HepG2 (cell line): ENCODE results near the gene DUOXA2. TPM values are rescaled to one million over a fixed set of nuclear protein-coding genes. Genes with fewer than 3 reads are reported as not detected.

ENCODE experiments used
- ATF2 ChIP-seq: sonication (generic); formaldehyde crosslinking; IDR thresholded peaks from 2 replicates; pipeline ENCODE4 v1.4.0; 2020; ENCODE audit warnings: missing genetic modification reagents
- ATRX ChIP-seq: sonication (generic); formaldehyde crosslinking; IDR thresholded peaks from 2 replicates; pipeline ENCODE4 v1.4.0; 2020; ENCODE audit warnings: missing genetic modification reagents, borderline replicate concordance
- EED ChIP-seq: sonication (generic); formaldehyde crosslinking; IDR thresholded peaks from 2 replicates; pipeline ENCODE4 v1.5.0; 2020; ENCODE audit warnings: mild to moderate bottlenecking, missing genetic modification reagents
- FOXA3 ChIP-seq: IDR thresholded peaks from 2 replicates; pipeline ENCODE4 v1.6.1; 2016; ENCODE audit warnings: missing genetic modification reagents, missing compliant biosample characterization
- FOXK2 ChIP-seq: fragments of 450-650 bp; IDR thresholded peaks from 2 replicates; pipeline ENCODE4 v1.6.1; 2016
- GTF2F1 ChIP-seq: fragments of 150-350 bp; IDR thresholded peaks from 2 replicates; pipeline ENCODE4 v1.6.1; 2014; ENCODE audit warnings: low read length
- NCOA5 ChIP-seq: sonication (generic); formaldehyde crosslinking; IDR thresholded peaks from 2 replicates; pipeline ENCODE4 v1.4.0; 2020; ENCODE audit warnings: missing genetic modification reagents
- NR2F2 ChIP-seq: IDR thresholded peaks from 2 replicates; pipeline ENCODE4 v1.6.1; 2012; ENCODE audit warnings: low read depth, inconsistent platforms, borderline replicate concordance
- PATZ1 ChIP-seq: sonication (generic); formaldehyde crosslinking; IDR thresholded peaks from 2 replicates; pipeline ENCODE4 v1.4.0; 2020; ENCODE audit warnings: missing genetic modification reagents
- POLR2AphosphoS5 ChIP-seq: IDR thresholded peaks from 2 replicates; pipeline ENCODE4 v1.6.1; 2012; ENCODE audit warnings: low read depth, low read length
- RAD51 ChIP-seq: fragments of 450-650 bp; IDR thresholded peaks from 2 replicates; pipeline ENCODE4 v1.6.1; 2016; ENCODE audit warnings: borderline replicate concordance
- RFXANK ChIP-seq: IDR thresholded peaks from 2 replicates; pipeline ENCODE4 v1.6.1; 2016
- YY1 ChIP-seq: IDR thresholded peaks from 2 replicates; pipeline ENCODE4 v1.6.1; 2011; ENCODE audit warnings: low read length, low read depth, moderate library complexity, mild to moderate bottlenecking; ENCODE audit not compliant: insufficient read depth, insufficient replicate concordance
- ZBTB1 ChIP-seq: sonication (generic); formaldehyde crosslinking; IDR thresholded peaks from 2 replicates; pipeline ENCODE4 v1.4.0; 2020; ENCODE audit warnings: missing genetic modification reagents, borderline replicate concordance
- ZBTB4 ChIP-seq: sonication (generic); formaldehyde crosslinking; IDR thresholded peaks from 2 replicates; pipeline ENCODE4 v1.4.0; 2020; ENCODE audit warnings: missing genetic modification reagents, mild to moderate bottlenecking, borderline replicate concordance
- ZBTB49 ChIP-seq: sonication (generic); formaldehyde crosslinking; IDR thresholded peaks from 2 replicates; pipeline ENCODE4 v1.4.0; 2020; ENCODE audit warnings: missing genetic modification reagents, borderline replicate concordance
- ZNF326 ChIP-seq: sonication (generic); formaldehyde crosslinking; IDR thresholded peaks from 2 replicates; pipeline ENCODE4 v1.4.0; 2020; ENCODE audit warnings: missing genetic modification reagents, borderline replicate concordance
- ZNF549 ChIP-seq: sonication (generic); formaldehyde crosslinking; IDR thresholded peaks from 2 replicates; pipeline ENCODE4 v1.5.0; 2020; ENCODE audit warnings: missing genetic modification reagents
- ZNF720 ChIP-seq: sonication (generic); formaldehyde crosslinking; IDR thresholded peaks from 2 replicates; pipeline ENCODE4 v1.4.0; 2020; ENCODE audit warnings: missing genetic modification reagents
- ZSCAN29 ChIP-seq: sonication (generic); formaldehyde crosslinking; conservative IDR thresholded peaks from 2 replicates; pipeline ENCODE4 v1.4.0; 2020; ENCODE audit warnings: mild to moderate bottlenecking, missing genetic modification reagents
- polyA plus RNA-seq, 8 experiments: library from polyadenylated mRNA; depleted of rRNA in 3 of 8; stranded (reverse) in 7 of 8; unstranded in 1 of 8; fragments of >200 nt; fragmentation: Illumina TruSeq in 4 of 8; extraction: Trizol in 4 of 8; gene quantifications; 2 replicates each; pipeline versions ENCODE4 v1.2.1 to v1.2.3, GENCODE V29; 2011 to 2016; ENCODE audit warnings: low read depth in 4 of 8, missing spikeins in 1 of 8, mixed read lengths in 1 of 8; ENCODE audit not compliant: insufficient read depth in 1 of 8
- total RNA-seq, 5 experiments: library from RNA; depleted of rRNA; stranded (reverse); fragments of >200 nt; fragmentation: Illumina TruSeq; extraction: Trizol; gene quantifications; 2 replicates each; pipeline ENCODE4 v1.2.3, GENCODE V29; 2016; ENCODE audit warnings: low read depth in 1 of 5

Gene DUOXA2
- total and polyA plus RNA-seq, 2 of the 13 experiments (the other 11 are each of a cell fraction or from before 2014, with no cell fraction given) = 0.32 TPM; not detected in 1

- TF ChIP-seq ZBTB49 (CRISPR knock-in tag) = no peak
- no peak for TF ChIP-seq ATRX (CRISPR knock-in tag)
- TF ChIP-seq FOXK2 = no peak
- TF ChIP-seq ZSCAN29 (CRISPR knock-in tag) = no peak
- no peak for TF ChIP-seq FOXA3 (CRISPR knock-in tag)
- TF ChIP-seq GTF2F1 = no peak
- no peak for TF ChIP-seq RFXANK
- no peak for TF ChIP-seq ZBTB1
- TF ChIP-seq NCOA5 = no peak
- TF ChIP-seq POLR2AphosphoS5 = no peak; the same call in 1 of the 2 replicates
- TF ChIP-seq ATF2 (CRISPR knock-in tag) = no peak
- TF ChIP-seq YY1 = peak; percentile 74
- 0 out of 2 replicates have a peak, but pooled peaks have one; percentile 35 for TF ChIP-seq NR2F2
- peak; percentile 50; the same call in 1 of the 2 replicates for TF ChIP-seq PATZ1
- no peak for TF ChIP-seq ZBTB4
- no peak for TF ChIP-seq ZNF549 (CRISPR knock-in tag)
- no peak for TF ChIP-seq EED (CRISPR knock-in tag)
- 0 out of 2 replicates have a peak, but pooled peaks have one; percentile 14 for TF ChIP-seq ZNF326
- no peak for TF ChIP-seq ZNF720 (CRISPR knock-in tag)
- no peak for TF ChIP-seq RAD51
These were observed 52.9 kb downstream of the DUOXA2 start (continued) for GRCh38 chr15:45166834-45167630.
